Pulmonary artery endothelial cell (primary cell): Measurements from ENCODE around the gene STARD5. TPM values are rescaled to one million over a fixed set of nuclear protein-coding genes. Genes with fewer than 3 reads are reported as not detected.
A peak's percentile ranks its signal among the peaks of the same experiment; 100 is the strongest.
"Not testable (repeated sequence)": the region's sequence is repeated elsewhere in the genome, so short reads cannot be mapped to it uniquely, and the experiment has no call there.

Source experiments
- DNase-seq: peaks from one replicate; pipeline ENCODE4 v3.0.0-alpha.2; 2011; ENCODE audit warnings: low read depth, low spot score
- total RNA-seq: library from RNA; depleted of rRNA; stranded (reverse); fragments of >200 nt; gene quantifications from 2 replicates; pipeline ENCODE4 v1.2.3, GENCODE V29; 2014

STARD5 gene
- 0.20 and 0.71 TPM in 2 replicates for total RNA-seq

- DNase-seq, result peak; percentile 79
These were observed at the start of gene STARD5 for GRCh38 chr15:81323944-81324881. Gene STARD5 (minus strand): TSS chr15:81324141. CDS start chr15:81324099, 42 bp downstream.

GRCh38 chr15:81373176-81373575, 49.2 kb upstream of the STARD5 start:
- DNase-seq, result no peak

- DNase-seq, result no peak
These were observed 48.6 kb upstream of the STARD5 start for GRCh38 chr15:81372575-81372974.

GRCh38 chr15:81363718-81364500, 40.0 kb upstream of the STARD5 start:
- no peak for DNase-seq

- DNase-seq, result no peak
These were observed 39.3 kb upstream of the STARD5 start for GRCh38 chr15:81363276-81363675.

GRCh38 chr15:81362790-81363189, 38.8 kb upstream of the STARD5 start:
- no peak for DNase-seq

- no peak for DNase-seq
These were observed 38.0 kb upstream of the STARD5 start for GRCh38 chr15:81361891-81362290.

GRCh38 chr15:81360491-81360890, 36.5 kb upstream of the STARD5 start:
- no peak for DNase-seq

GRCh38 chr15:81358248-81358647, 34.3 kb upstream of the STARD5 start:
- no peak for DNase-seq

- no peak for DNase-seq
These were observed 33.3 kb upstream of the STARD5 start for GRCh38 chr15:81357180-81357686.

GRCh38 chr15:81356252-81356651, 32.3 kb upstream of the STARD5 start:
- DNase-seq, result no peak

- no peak for DNase-seq
These were observed 27.7 kb upstream of the STARD5 start for GRCh38 chr15:81351651-81352050.

GRCh38 chr15:81349271-81349670, 25.3 kb upstream of the STARD5 start:
- no peak for DNase-seq

- not testable (repeated sequence) for DNase-seq
These were observed 24.8 kb upstream of the STARD5 start for GRCh38 chr15:81348691-81349090.

GRCh38 chr15:81347910-81348309, 24.0 kb upstream of the STARD5 start:
- no peak for DNase-seq

- DNase-seq, result no peak
These were observed 22.7 kb upstream of the STARD5 start for GRCh38 chr15:81346611-81347010.

GRCh38 chr15:81343371-81343770, 19.4 kb upstream of the STARD5 start:
- no peak for DNase-seq

GRCh38 chr15:81341351-81341750, 17.4 kb upstream of the STARD5 start:
- DNase-seq, result no peak

GRCh38 chr15:81339851-81340250, 15.9 kb upstream of the STARD5 start:
- no peak for DNase-seq

- DNase-seq, result no peak
These were observed 15.4 kb upstream of the STARD5 start for GRCh38 chr15:81339321-81339720.

- DNase-seq, result no peak
These were observed 14.4 kb upstream of the STARD5 start for GRCh38 chr15:81338170-81339007.
